Trophoblast cell (in vitro differentiated cells and primary cell): ENCODE data around the gene OAF.

Experiments used
- DNase-seq, 2 donors: peaks; one replicate each; pipeline ENCODE4 v3.0.0-alpha.2; 2016
- H2AFZ ChIP-seq: 2 replicates; pipeline ENCODE4 v1.6.1; 2013; ENCODE audit warnings: low read length, moderate library complexity, mild to moderate bottlenecking; ENCODE audit not compliant: insufficient read depth, poor library complexity
- H2AK5ac ChIP-seq: 2 replicates; pipeline ENCODE4 v1.6.1; 2013; ENCODE audit warnings: mild to moderate bottlenecking, low read length
- H2BK120ac ChIP-seq: 2 replicates; pipeline ENCODE4 v1.6.1; 2013; ENCODE audit warnings: low read length, mild to moderate bottlenecking, moderate library complexity; ENCODE audit not compliant: insufficient read depth, poor library complexity
- H2BK12ac ChIP-seq: 2 replicates; pipeline ENCODE4 v1.6.1; 2013; ENCODE audit warnings: mild to moderate bottlenecking, low read length, moderate library complexity
- H2BK5ac ChIP-seq: 2 replicates; pipeline ENCODE4 v1.6.1; 2013; ENCODE audit warnings: low read length, low read depth, moderate library complexity, mild to moderate bottlenecking; ENCODE audit not compliant: poor library complexity
- H3K14ac ChIP-seq: 2 replicates; pipeline ENCODE4 v1.6.1; 2013; ENCODE audit warnings: mild to moderate bottlenecking, low read length
- H3K18ac ChIP-seq: 2 replicates; pipeline ENCODE4 v1.6.1; 2013; ENCODE audit warnings: mild to moderate bottlenecking, low read length
- H3K23ac ChIP-seq: 2 replicates; pipeline ENCODE4 v1.6.1; 2013; ENCODE audit warnings: low read length
- H3K27ac ChIP-seq: 2 replicates; pipeline ENCODE4 v1.5.1; 2013; ENCODE audit warnings: low read depth, mild to moderate bottlenecking, inconsistent platforms, low read length, moderate library complexity
- H3K27me3 ChIP-seq: 2 replicates; pipeline ENCODE4 v1.6.1; 2013; ENCODE audit warnings: inconsistent platforms, mild to moderate bottlenecking, low read length, moderate library complexity; ENCODE audit not compliant: insufficient read depth
- H3K36me3 ChIP-seq, 2 experiments: 1 replicate in 1 of 2; 2 replicates in 1 of 2; pipeline ENCODE4 v1.6.1; 2013; ENCODE audit warnings: low read length in 2 of 2, mild to moderate bottlenecking in 2 of 2, moderate library complexity in 1 of 2; ENCODE audit not compliant: insufficient read depth in 2 of 2, control insufficient read depth in 1 of 2
- H3K4ac ChIP-seq: 2 replicates; pipeline ENCODE4 v1.6.1; 2013; ENCODE audit warnings: low read depth, mild to moderate bottlenecking, low read length, moderate library complexity
- H3K4me1 ChIP-seq, 2 experiments: 1 replicate in 1 of 2; 2 replicates in 1 of 2; pipeline ENCODE4 v1.6.1; 2013; ENCODE audit warnings: low read length in 2 of 2, mild to moderate bottlenecking in 2 of 2, moderate library complexity in 1 of 2; ENCODE audit not compliant: insufficient read depth in 2 of 2, control insufficient read depth in 1 of 2
- H3K4me2 ChIP-seq: 2 replicates; pipeline ENCODE4 v1.6.1; 2013; ENCODE audit warnings: inconsistent platforms, mild to moderate bottlenecking, low read length, moderate library complexity
- H3K4me3 ChIP-seq: 2 replicates; pipeline ENCODE4 v1.5.1; 2013; ENCODE audit warnings: mild to moderate bottlenecking, low read depth, low read length, inconsistent platforms
- H3K79me1 ChIP-seq: one replicate; pipeline ENCODE4 v1.6.1; 2013; ENCODE audit warnings: low read length
- H3K79me2 ChIP-seq: 2 replicates; pipeline ENCODE4 v1.6.1; 2013; ENCODE audit warnings: low read length, mild to moderate bottlenecking; ENCODE audit not compliant: control insufficient read depth, insufficient read depth, poor library complexity
- H3K9ac ChIP-seq: 2 replicates; pipeline ENCODE4 v1.6.1; 2013; ENCODE audit warnings: mild to moderate bottlenecking, low read length
- H3K9me3 ChIP-seq: 2 replicates; pipeline ENCODE4 v1.6.1; 2013; ENCODE audit warnings: low read depth, mild to moderate bottlenecking, control low read depth, inconsistent platforms, low read length; ENCODE audit not compliant: insufficient read depth
- H4K12ac ChIP-seq: 2 replicates; pipeline ENCODE4 v1.6.1; 2013; ENCODE audit warnings: low read depth, mild to moderate bottlenecking, low read length, moderate library complexity
- H4K8ac ChIP-seq: 2 replicates; pipeline ENCODE4 v1.6.1; 2013; ENCODE audit warnings: low read depth, mild to moderate bottlenecking, low read length, moderate library complexity
- H4K91ac ChIP-seq: one replicate; pipeline ENCODE4 v1.6.1; 2013; ENCODE audit warnings: low read depth, mild to moderate bottlenecking, low read length, moderate library complexity
- WGBS: extraction: QIAGEN DNeasy Blood & Tissue Kit; methylation state at CpG from one replicate; pipeline ENCODE4 v1.1.7; 2013; ENCODE audit warnings: missing lambda C conversion rate; ENCODE audit not compliant: insufficient read length, insufficient coverage; ENCODE audit errors: extremely low coverage; 5-methylcytosine and 5-hydroxymethylcytosine counted together

Gene OAF

DNA sequence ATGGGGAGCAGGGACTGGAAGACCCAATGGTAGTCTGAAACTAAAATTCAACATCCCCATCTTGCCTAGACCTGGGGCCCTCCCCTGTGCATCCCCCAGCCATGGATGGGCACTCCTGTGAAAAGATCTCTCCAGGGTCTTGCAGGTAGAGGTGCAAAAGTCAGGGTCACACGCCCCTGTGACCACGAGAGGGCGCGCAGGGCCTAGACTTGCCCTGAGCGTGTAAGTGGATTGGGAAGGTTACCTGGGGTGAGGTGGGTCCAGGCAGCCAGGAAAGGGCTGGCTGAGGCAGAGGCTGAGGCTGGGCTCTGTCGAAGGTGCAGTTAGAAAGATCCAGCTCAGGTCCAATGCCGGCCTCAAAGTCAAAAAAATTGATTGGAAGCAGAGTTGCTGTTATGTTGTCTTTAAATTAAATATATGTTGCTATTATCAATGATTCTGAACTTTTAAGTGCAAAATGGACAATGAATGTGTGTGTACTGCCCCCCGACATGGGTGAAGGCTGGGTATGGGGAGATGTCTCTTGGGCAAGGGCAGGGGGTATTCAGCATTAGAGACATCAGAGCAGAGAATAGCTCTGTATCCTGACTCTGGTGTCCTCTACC lies 24.3 kb downstream of the OAF start:
- H2BK12ac ChIP-seq, result no peak overlapping the region
- H4K8ac ChIP-seq, result no peak overlapping the region
- H3K4me1 ChIP-seq, result peaks cover 7 to 8% of the 10 kb centered on the region in 2 experiments
- H2AK5ac ChIP-seq, result no peak overlapping the region
- peaks cover 11% of the 10 kb centered on the region for H3K27me3 ChIP-seq
- H3K27ac ChIP-seq, result no peak overlapping the region
- H3K4me3 ChIP-seq, result no peak overlapping the region
- H3K79me2 ChIP-seq, result no peaks in the 10 kb centered on the region
- H3K79me1 ChIP-seq, result peaks cover 3% of the 10 kb centered on the region
- no peak overlapping the region for H3K9ac ChIP-seq
- H3K4me2 ChIP-seq, result no peak overlapping the region
- H4K12ac ChIP-seq, result no peak overlapping the region
- H3K14ac ChIP-seq, result no peak overlapping the region
- no peak overlapping the region for H2BK5ac ChIP-seq
- no peak overlapping the region for H3K18ac ChIP-seq
- no peak overlapping the region for H3K23ac ChIP-seq
- no peak overlapping the region for H2AFZ ChIP-seq
- H2BK120ac ChIP-seq, result no peak overlapping the region
- no peaks in the 10 kb centered on the region for H3K36me3 ChIP-seq
- peak overlapping the region; percentile 39 for H4K91ac ChIP-seq
- H3K9me3 ChIP-seq, result no peaks in the 10 kb centered on the region
- WGBS, result no CpG with 5 or more reads among the region's 8 CpGs
- DNase-seq, result peak; percentile 79 to 91
- no peak overlapping the region for H3K4ac ChIP-seq

DNA sequence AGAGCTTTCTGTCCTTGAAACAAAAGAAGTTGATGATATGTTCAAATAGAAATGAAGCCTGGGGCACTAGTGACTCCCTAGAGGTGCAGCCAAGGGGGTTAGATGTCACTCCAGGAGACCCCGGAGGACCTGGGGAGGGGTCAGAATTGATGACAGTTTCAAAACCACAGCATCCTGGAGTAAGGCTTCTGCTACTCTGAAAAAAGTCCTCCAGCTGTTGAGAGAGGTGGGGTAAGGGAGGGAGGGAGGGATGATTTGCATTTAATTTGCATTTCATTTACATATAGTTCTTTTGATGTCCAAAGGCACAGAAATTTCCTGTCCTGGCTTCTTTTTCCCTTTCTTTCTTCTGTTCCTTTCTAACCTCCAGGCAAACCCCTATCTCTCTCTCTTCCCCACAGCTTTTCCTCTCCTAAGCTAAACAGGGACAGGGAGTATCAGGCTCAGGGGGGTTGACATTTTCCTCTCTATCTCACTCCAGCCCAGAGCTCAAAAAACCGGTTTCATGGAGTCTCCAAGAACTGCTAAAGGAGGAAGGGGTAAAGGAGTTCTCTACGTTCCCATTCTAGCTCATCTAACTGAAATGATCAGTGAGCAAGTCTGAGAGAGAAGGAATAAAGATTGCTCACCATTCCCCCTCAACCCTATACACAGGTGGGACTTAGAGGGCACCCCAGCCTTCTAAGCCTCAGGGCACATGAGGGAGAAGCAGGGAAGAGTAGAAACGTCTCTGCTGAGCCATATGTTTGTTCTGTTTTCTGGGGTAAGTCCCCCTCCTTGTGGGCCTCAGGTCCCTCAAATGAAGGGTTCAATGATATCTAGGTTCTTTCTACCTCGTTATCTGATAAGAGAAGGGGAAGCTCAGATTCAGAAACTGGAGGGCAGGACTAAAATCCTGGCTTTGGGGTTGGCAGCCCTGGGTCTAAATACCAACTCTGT lies 25.6 kb downstream of the OAF start:
- H3K79me2 ChIP-seq, result no peaks in the 10 kb centered on the region
- peaks cover 17% of the 10 kb centered on the region for H3K27me3 ChIP-seq
- no peak overlapping the region for H4K8ac ChIP-seq
- H3K4ac ChIP-seq, result no peak overlapping the region
- no peaks in the 10 kb centered on the region for H3K9me3 ChIP-seq
- DNase-seq, result no peak
- no peak overlapping the region for H3K4me3 ChIP-seq
- no peak overlapping the region for H2AFZ ChIP-seq
- H2BK5ac ChIP-seq, result no peak overlapping the region
- no peaks in the 10 kb centered on the region for H3K36me3 ChIP-seq
- peak overlapping the region; percentile 39 for H4K91ac ChIP-seq
- peaks cover 3% of the 10 kb centered on the region for H3K79me1 ChIP-seq
- no CpG with 5 or more reads among the region's 5 CpGs for WGBS
- no peak overlapping the region for H3K9ac ChIP-seq
- no peak overlapping the region for H2AK5ac ChIP-seq
- no peak overlapping the region for H3K14ac ChIP-seq
- H2BK12ac ChIP-seq, result no peak overlapping the region
- no peak overlapping the region for H4K12ac ChIP-seq
- H3K4me1 ChIP-seq, result peaks cover 9% of the 10 kb centered on the region in 2 experiments
- H3K27ac ChIP-seq, result peak overlapping the region; percentile 3
- H3K23ac ChIP-seq, result no peak overlapping the region
- no peak overlapping the region for H2BK120ac ChIP-seq
- no peak overlapping the region for H3K4me2 ChIP-seq
- no peak overlapping the region for H3K18ac ChIP-seq

DNA sequence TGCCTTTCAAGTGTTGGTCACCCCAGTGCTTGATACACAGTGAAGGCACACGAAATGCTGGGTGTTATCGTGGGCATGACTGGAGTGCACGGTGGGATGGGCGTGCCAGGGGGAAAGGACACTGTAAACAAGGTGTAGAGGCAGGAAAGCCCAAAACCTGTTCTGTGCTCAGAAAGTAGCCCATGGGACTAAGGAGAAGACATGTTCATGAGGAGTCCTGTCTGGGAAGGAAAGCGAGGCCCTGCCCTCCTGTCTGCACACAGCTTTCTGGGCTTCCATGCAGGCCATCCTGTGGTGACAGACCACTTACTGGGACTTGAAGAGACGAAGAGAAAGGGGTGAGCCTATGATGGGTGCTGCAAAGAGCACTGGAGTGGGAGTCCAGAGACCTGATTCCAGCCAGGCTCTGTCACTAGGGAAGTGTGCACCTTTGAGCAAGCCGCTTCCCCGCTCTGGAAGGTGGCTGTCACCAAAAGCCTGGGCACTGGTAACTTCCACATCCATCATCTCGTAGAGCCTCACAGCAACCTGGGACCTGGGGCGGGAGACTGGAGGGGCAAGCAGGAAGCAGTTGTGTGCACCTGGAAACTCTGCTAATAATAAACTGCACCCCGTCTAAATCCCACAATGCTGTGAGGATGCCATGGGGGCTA lies 28.3 kb downstream of the OAF start:
- no peak overlapping the region for H3K14ac ChIP-seq
- no peak overlapping the region for H3K4me3 ChIP-seq
- H4K12ac ChIP-seq, result no peak overlapping the region
- no peak overlapping the region for H2AK5ac ChIP-seq
- no peak for DNase-seq
- H3K79me1 ChIP-seq, result peaks cover 3% of the 10 kb centered on the region
- WGBS, result no CpG with 5 or more reads among the region's 11 CpGs
- H2AFZ ChIP-seq, result no peak overlapping the region
- H3K36me3 ChIP-seq, result no peaks in the 10 kb centered on the region
- no peak overlapping the region for H3K27ac ChIP-seq
- H3K27me3 ChIP-seq, result peaks cover 17% of the 10 kb centered on the region
- H3K23ac ChIP-seq, result no peak overlapping the region
- H2BK120ac ChIP-seq, result no peak overlapping the region
- H4K91ac ChIP-seq, result no peak overlapping the region
- H3K79me2 ChIP-seq, result no peaks in the 10 kb centered on the region
- no peak overlapping the region for H3K4me2 ChIP-seq
- no peak overlapping the region for H3K18ac ChIP-seq
- no peak overlapping the region for H3K9ac ChIP-seq
- peaks cover 2% of the 10 kb centered on the region for H3K9me3 ChIP-seq
- H3K4me1 ChIP-seq, result peaks cover 9% of the 10 kb centered on the region in 2 experiments
- no peak overlapping the region for H3K4ac ChIP-seq
- no peak overlapping the region for H2BK12ac ChIP-seq
- H4K8ac ChIP-seq, result no peak overlapping the region
- H2BK5ac ChIP-seq, result no peak overlapping the region

DNA sequence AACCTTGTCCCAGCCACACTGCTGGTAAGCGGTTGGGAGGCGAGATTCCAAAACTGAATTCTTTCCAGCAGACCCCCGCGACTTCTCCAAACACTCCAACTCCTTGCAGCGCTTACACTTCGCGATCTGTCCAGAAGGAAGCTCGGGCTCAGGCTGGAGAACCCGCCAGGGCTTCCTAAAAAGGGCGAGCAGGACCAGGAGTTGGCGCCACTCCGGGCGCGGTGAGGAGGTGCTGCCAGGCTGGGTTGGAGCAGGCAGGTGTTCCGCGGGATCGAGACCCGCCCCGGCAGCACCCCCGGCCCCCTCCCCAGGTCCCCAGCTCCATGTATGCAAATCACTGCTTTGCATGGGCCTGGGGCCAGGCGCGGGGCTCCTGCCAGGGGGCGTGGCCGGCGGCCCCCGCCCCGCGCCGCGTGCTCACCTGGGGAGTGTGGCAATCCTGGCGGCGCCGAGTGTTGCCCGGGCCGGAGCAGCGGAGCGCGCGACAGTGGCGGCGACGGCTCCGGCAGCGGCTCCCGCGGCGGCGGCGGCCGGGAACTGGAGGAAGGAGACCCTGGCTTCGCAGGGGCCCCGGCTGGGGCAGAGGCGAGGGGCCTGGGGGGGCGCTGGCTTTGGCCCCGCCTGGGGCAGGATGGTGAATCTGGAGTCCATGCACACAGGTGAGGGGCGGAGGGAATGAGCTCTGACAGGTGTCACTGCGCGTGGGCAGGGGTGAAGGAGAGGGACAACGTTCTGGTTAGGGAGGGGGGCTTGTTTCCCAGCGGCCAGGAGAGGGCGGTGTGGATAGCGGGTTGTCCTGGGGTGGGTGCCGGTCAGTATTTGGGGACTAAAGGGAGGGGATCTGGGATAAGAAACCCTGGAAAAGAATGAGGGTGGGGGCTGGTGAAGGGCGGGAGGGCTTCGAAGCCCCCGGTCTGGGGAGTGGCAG lies 29.1 kb downstream of the OAF start, which contains the start of gene POU2F3:
Gene POU2F3 (plus strand): TSS at position 428 of the 928 bp plus-strand sequence. CDS start 204 bp downstream, at position 632.
- Histone ChIP-seq H2AK5ac (no peak within 1 kb of the TSS), H2BK120ac (no peak within 1 kb of the TSS), H4K91ac (no peak within 1 kb of the TSS), H3K36me3 (no peaks in the 10 kb centered on the region), H3K27ac (no peak within 1 kb of the TSS), H3K9ac (no peak within 1 kb of the TSS), H3K4me1 (peaks cover 9% of the 10 kb centered on the region in 2 experiments), H4K12ac (no peak within 1 kb of the TSS), H3K4me2 (peak within 1 kb of the TSS; percentile 58), H3K9me3 (peaks cover 2% of the 10 kb centered on the region), H3K18ac (no peak within 1 kb of the TSS), H3K4me3 (peak within 1 kb of the TSS; percentile 21), H3K27me3 (peaks cover 17% of the 10 kb centered on the region), H3K4ac (no peak within 1 kb of the TSS), H3K14ac (no peak within 1 kb of the TSS), H2BK5ac (no peak within 1 kb of the TSS), H3K79me2 (no peaks in the 10 kb centered on the region), H4K8ac (no peak within 1 kb of the TSS), H2AFZ (no peak within 1 kb of the TSS), H3K79me1 (peaks cover 3% of the 10 kb centered on the region), H3K23ac (peak within 1 kb of the TSS; percentile 58), H2BK12ac (no peak within 1 kb of the TSS)
- DNase-seq, result no peak
- no CpG with 5 or more reads among the region's 66 CpGs for WGBS
